Measurements from ENCODE around the gene FRY.

The FRY gene

DNA sequence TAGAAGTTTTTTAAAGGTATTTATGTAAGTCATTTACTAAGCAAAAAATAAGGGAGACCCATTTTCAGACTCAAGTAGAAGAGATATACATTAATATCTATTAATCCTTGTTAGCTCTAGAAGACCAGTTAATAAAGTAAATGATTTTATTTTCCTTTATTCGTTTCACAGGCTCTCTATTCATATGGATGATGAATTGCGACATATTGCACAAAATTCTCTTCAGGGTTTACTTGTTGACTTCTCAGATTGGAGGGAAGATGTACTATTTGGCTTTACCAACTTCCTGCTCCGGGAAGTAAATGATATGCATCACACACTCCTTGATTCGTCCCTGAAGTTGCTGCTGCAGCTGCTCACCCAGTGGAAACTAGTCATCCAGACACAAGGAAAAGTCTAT lies 139.3 kb downstream of the FRY start:
- no peak for TF ChIP-seq TAF1 (IDR thresholded peaks at IDR 0.05; ENCODE audit: borderline replicate concordance, insufficient read depth, low read length)
- TF ChIP-seq POLR2AphosphoS5 (IDR thresholded peaks at IDR 0.05; ENCODE audit: low read depth, low read length): no peak
- TF ChIP-seq, protein P1, sequence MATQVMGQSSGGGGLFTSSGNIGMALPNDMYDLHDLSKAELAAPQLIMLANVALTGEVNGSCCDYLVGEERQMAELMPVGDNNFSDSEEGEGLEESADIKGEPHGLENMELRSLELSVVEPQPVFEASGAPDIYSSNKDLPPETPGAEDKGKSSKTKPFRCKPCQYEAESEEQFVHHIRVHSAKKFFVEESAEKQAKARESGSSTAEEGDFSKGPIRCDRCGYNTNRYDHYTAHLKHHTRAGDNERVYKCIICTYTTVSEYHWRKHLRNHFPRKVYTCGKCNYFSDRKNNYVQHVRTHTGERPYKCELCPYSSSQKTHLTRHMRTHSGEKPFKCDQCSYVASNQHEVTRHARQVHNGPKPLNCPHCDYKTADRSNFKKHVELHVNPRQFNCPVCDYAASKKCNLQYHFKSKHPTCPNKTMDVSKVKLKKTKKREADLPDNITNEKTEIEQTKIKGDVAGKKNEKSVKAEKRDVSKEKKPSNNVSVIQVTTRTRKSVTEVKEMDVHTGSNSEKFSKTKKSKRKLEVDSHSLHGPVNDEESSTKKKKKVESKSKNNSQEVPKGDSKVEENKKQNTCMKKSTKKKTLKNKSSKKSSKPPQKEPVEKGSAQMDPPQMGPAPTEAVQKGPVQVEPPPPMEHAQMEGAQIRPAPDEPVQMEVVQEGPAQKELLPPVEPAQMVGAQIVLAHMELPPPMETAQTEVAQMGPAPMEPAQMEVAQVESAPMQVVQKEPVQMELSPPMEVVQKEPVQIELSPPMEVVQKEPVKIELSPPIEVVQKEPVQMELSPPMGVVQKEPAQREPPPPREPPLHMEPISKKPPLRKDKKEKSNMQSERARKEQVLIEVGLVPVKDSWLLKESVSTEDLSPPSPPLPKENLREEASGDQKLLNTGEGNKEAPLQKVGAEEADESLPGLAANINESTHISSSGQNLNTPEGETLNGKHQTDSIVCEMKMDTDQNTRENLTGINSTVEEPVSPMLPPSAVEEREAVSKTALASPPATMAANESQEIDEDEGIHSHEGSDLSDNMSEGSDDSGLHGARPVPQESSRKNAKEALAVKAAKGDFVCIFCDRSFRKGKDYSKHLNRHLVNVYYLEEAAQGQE (IDR thresholded peaks at IDR 0.05; ENCODE audit: insufficient read depth in 1 of 2, low read depth in 2 of 2, low read length in 2 of 2): no peak
- TF ChIP-seq SIN3A (IDR thresholded peaks at IDR 0.05; ENCODE audit: borderline replicate concordance, insufficient read depth, low read length): no peak
- no peak for TF ChIP-seq FOXP2 (optimal IDR thresholded peaks at IDR 0.05; ENCODE audit: borderline replicate concordance, extremely low read depth, extremely low read length, insufficient read depth)

- no peak for TF ChIP-seq TAF1 (IDR thresholded peaks at IDR 0.05; ENCODE audit: borderline replicate concordance, insufficient read depth, low read length)
- TF ChIP-seq SIN3A (IDR thresholded peaks at IDR 0.05; ENCODE audit: borderline replicate concordance, insufficient read depth, low read length): no peak
- TF ChIP-seq FOXP2 (optimal IDR thresholded peaks at IDR 0.05; ENCODE audit: borderline replicate concordance, extremely low read depth, extremely low read length, insufficient read depth): no peak
- no peak for TF ChIP-seq POLR2AphosphoS5 (IDR thresholded peaks at IDR 0.05; ENCODE audit: low read depth, low read length)
- TF ChIP-seq, protein P1 (IDR thresholded peaks at IDR 0.05; ENCODE audit: insufficient read depth in 1 of 2, low read depth in 2 of 2, low read length in 2 of 2): no peak
These were observed 142.3 kb downstream of the FRY start for GRCh38 chr13:32173881-32174280.

- TF ChIP-seq POLR2AphosphoS5 (IDR thresholded peaks at IDR 0.05; ENCODE audit: low read depth, low read length): no peak
- TF ChIP-seq, protein P1 (IDR thresholded peaks at IDR 0.05; ENCODE audit: insufficient read depth in 1 of 2, low read depth in 2 of 2, low read length in 2 of 2): no peak
- no peak for TF ChIP-seq TAF1 (IDR thresholded peaks at IDR 0.05; ENCODE audit: borderline replicate concordance, insufficient read depth, low read length)
- TF ChIP-seq SIN3A (IDR thresholded peaks at IDR 0.05; ENCODE audit: borderline replicate concordance, insufficient read depth, low read length): no peak
- no peak for TF ChIP-seq FOXP2 (optimal IDR thresholded peaks at IDR 0.05; ENCODE audit: borderline replicate concordance, extremely low read depth, extremely low read length, insufficient read depth)
These were observed 142.8 kb downstream of the FRY start for GRCh38 chr13:32174366-32174765.

DNA sequence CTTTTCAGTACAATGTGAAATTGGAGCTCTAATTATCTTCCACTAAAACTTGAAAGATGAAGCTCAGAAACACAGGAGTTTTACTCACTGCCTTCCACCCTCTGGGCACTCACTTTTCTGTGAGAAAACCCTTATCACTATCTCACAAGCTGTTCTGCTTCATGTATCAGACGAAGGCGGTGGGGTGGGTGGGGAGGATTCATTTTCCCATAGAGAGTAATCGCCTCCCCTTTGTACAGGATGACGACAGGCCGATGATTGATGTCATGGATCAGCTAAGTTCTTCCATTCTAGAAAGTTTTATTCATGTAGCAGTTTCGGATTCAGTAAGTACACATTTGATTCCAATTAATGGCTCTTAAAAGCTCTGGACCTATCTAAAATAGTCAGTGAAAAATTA lies 143.7 kb downstream of the FRY start:
- no peak for TF ChIP-seq FOXP2 (optimal IDR thresholded peaks at IDR 0.05; ENCODE audit: borderline replicate concordance, extremely low read depth, extremely low read length, insufficient read depth)
- TF ChIP-seq, protein P1 (IDR thresholded peaks at IDR 0.05; ENCODE audit: insufficient read depth in 1 of 2, low read depth in 2 of 2, low read length in 2 of 2): no peak
- no peak for TF ChIP-seq SIN3A (IDR thresholded peaks at IDR 0.05; ENCODE audit: borderline replicate concordance, insufficient read depth, low read length)
- TF ChIP-seq TAF1 (IDR thresholded peaks at IDR 0.05; ENCODE audit: borderline replicate concordance, insufficient read depth, low read length): no peak
- TF ChIP-seq POLR2AphosphoS5 (IDR thresholded peaks at IDR 0.05; ENCODE audit: low read depth, low read length): no peak

- TF ChIP-seq FOXP2 (optimal IDR thresholded peaks at IDR 0.05; ENCODE audit: borderline replicate concordance, extremely low read depth, extremely low read length, insufficient read depth): no peak
- no peak for TF ChIP-seq SIN3A (IDR thresholded peaks at IDR 0.05; ENCODE audit: borderline replicate concordance, insufficient read depth, low read length)
- TF ChIP-seq POLR2AphosphoS5 (IDR thresholded peaks at IDR 0.05; ENCODE audit: low read depth, low read length): no peak
- TF ChIP-seq, protein P1 (IDR thresholded peaks at IDR 0.05; ENCODE audit: insufficient read depth in 1 of 2, low read depth in 2 of 2, low read length in 2 of 2): no peak
- TF ChIP-seq TAF1 (IDR thresholded peaks at IDR 0.05; ENCODE audit: borderline replicate concordance, insufficient read depth, low read length): no peak
These were observed 144.4 kb downstream of the FRY start for GRCh38 chr13:32175943-32176342.
